Measurements from ENCODE around the gene GABRB2. TPM values are rescaled to one million over a fixed set of nuclear protein-coding genes. Genes with fewer than 3 reads are reported as not detected.

GABRB2 gene
- total RNA-seq, 1 donor from 2014 or later = 1.6 TPM

DNA sequence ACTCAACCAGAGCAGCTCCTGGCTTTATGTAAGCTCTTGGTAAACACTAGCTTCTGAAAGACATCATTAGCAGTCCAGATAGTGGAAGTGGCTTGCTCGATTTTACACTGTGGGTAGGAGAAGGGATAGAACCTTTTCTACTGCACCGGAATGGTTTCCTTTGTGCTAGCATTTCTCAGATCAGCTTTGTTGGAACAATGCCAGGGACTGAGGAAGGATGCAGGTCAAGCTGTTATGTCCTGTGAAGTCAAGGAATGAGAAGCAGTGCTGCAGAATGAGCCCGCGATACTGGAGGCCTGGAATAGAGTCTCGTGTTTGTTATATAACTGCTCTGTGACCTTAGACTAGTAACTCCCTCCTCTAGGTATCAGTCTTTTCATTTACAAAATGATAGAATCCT lies 233.6 kb downstream of the GABRB2 start:
- no peak for ATAC-seq
- H3K9me3 ChIP-seq = no peaks in the 10 kb centered on the region
- intact Hi-C loops (cut with DNase I) = no loop called here
- H3K36me3 ChIP-seq = no peaks in the 10 kb centered on the region
- no peaks in the 10 kb centered on the region for H3K4me1 ChIP-seq
- H3K27me3 ChIP-seq = no peaks in the 10 kb centered on the region
- no peak for DNase-seq
- H3K27ac ChIP-seq = no peak overlapping the region
- TF ChIP-seq, protein P1, sequence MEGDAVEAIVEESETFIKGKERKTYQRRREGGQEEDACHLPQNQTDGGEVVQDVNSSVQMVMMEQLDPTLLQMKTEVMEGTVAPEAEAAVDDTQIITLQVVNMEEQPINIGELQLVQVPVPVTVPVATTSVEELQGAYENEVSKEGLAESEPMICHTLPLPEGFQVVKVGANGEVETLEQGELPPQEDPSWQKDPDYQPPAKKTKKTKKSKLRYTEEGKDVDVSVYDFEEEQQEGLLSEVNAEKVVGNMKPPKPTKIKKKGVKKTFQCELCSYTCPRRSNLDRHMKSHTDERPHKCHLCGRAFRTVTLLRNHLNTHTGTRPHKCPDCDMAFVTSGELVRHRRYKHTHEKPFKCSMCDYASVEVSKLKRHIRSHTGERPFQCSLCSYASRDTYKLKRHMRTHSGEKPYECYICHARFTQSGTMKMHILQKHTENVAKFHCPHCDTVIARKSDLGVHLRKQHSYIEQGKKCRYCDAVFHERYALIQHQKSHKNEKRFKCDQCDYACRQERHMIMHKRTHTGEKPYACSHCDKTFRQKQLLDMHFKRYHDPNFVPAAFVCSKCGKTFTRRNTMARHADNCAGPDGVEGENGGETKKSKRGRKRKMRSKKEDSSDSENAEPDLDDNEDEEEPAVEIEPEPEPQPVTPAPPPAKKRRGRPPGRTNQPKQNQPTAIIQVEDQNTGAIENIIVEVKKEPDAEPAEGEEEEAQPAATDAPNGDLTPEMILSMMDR (IDR thresholded peaks at IDR 0.05) = no peak
- no peak overlapping the region for H3K4me3 ChIP-seq

DNA sequence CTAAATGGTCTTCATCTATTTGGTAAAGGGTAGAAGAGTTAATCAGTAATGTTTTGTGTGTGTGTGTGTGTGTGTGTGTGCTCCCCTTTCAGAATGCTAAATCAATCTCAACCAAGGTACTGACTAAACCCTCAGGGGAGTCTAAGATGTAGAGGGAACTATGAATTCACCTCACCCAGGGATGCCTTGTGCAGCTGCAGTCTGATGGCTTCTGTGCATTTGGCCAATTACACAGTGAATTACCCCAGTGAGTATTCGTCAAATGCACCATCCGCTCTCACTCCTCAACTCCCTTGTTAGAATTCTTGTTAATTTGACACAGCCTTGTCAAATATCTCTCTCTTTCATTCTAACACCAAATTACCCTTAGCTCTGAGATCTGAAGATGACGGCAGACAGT lies 234.6 kb downstream of the GABRB2 start:
- Histone ChIP-seq H3K9me3 (no peaks in the 10 kb centered on the region), H3K36me3 (no peaks in the 10 kb centered on the region), H3K4me1 (no peaks in the 10 kb centered on the region), H3K27me3 (no peaks in the 10 kb centered on the region), H3K27ac (no peak overlapping the region), H3K4me3 (no peak overlapping the region)
- ATAC-seq (no peak), DNase-seq (no peak)
- TF ChIP-seq, protein P1 (IDR thresholded peaks at IDR 0.05) = no peak
- intact Hi-C loops (cut with DNase I) = no loop called here

DNA sequence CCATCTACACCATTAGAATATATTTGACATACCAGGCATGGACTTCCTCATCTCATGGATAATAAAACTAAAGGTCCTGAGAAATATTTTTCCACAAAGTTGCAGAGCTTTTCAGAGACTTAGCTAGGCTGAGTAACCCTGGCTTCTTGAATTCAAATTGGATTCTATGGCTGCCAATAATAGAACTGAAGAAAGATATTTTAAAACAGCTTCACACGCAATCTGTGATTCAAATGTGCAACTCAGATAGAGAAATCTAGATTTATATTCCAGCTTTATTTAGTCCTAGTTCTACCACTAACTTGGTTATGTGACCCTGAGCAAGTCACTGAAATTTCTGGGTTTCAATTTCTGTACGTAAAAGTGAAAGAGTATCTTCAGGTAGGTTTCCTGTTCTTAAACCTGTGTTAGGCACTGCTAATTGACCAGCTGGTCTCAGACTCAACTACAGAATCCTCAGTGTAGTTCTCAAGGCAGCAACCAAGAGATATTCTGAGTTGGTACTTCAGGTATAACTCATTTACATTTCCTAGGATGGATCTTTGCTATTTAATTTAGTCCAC lies 235.3 kb downstream of the GABRB2 start:
- no peak for ATAC-seq
- H3K27me3 ChIP-seq = no peaks in the 10 kb centered on the region

DNA sequence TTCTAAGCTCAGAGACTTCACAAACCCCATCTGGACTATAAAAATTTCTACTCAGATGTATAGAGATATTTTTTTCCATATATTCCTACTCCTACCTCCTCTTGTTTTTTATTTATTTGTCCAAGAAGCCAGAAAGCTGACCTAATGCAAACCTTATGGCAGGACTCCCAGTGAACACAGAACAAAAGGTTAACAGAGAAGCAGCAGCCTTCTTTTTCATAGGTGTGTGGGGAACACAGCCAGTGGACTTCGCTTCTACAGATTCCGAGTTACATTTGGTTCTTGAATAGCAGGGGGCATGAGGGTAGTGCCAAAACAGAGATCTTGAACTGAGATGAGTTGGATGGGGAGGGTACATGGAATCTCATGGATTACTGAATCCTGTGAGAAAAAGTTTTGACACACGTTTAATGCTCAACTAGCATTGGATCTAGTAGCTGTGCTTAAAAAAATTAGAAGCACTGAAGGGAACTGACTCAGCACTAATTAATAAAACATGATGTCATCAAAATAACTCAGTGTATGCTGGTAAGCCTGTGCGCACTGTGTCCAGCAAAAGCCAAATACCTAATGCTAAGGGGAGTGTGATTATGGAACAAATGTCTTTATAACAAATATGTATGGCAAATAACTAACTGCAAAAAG lies 240.1 kb downstream of the GABRB2 start:
- no peak for ATAC-seq
- no peaks in the 10 kb centered on the region for H3K4me1 ChIP-seq
- no peak overlapping the region for H3K27ac ChIP-seq
- H3K27me3 ChIP-seq = no peaks in the 10 kb centered on the region
- H3K9me3 ChIP-seq = no peaks in the 10 kb centered on the region
- DNase-seq = no peak
- H3K4me3 ChIP-seq = no peak overlapping the region
- intact Hi-C loops (cut with DNase I) = no loop called here
- TF ChIP-seq, protein P1 (IDR thresholded peaks at IDR 0.05) = no peak
- no peaks in the 10 kb centered on the region for H3K36me3 ChIP-seq

More for the DNA sequence above, 235.3 kb downstream of the GABRB2 start:
- no peaks in the 10 kb centered on the region for H3K9me3 ChIP-seq
- H3K27ac ChIP-seq = no peak overlapping the region
- intact Hi-C loops (cut with DNase I) = no loop called here
- TF ChIP-seq, protein P1 (IDR thresholded peaks at IDR 0.05) = no peak
- H3K4me1 ChIP-seq = no peaks in the 10 kb centered on the region
- DNase-seq = no peak
- H3K36me3 ChIP-seq = no peaks in the 10 kb centered on the region
- H3K4me3 ChIP-seq = no peak overlapping the region

DNA sequence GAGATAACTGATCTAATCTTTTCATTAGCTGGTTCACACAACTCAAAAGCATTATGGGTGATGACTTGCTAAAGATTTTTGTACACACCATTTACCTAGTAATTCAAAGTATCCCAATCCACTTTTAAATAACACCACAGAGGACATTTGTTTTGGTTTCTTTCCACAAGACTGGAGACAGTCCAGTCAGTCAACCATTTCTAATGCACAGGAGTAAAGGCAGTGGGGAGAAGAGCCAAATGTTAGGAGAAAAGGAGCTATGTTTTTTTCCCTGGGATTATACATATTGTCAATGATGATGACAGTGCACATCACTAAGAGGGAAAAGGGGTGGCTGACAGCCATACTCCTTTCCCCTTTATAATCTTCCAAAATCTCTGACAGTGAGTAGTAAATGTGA lies 240.9 kb downstream of the GABRB2 start:
- Histone ChIP-seq H3K4me1 (no peaks in the 10 kb centered on the region), H3K9me3 (no peaks in the 10 kb centered on the region), H3K36me3 (no peaks in the 10 kb centered on the region), H3K27me3 (no peaks in the 10 kb centered on the region), H3K4me3 (no peak overlapping the region), H3K27ac (no peak overlapping the region)
- TF ChIP-seq, protein P1 (IDR thresholded peaks at IDR 0.05) = no peak
- intact Hi-C loops (cut with DNase I) = no loop called here
- ATAC-seq (no peak), DNase-seq (no peak)

Measured in upper lobe of right lung (tissue), 1 donor.